ENCODE results near the gene CHD9NB. TPM values are rescaled to one million over a fixed set of nuclear protein-coding genes. Genes with fewer than 3 reads are reported as not detected.

The CHD9NB gene
- total and polyA plus RNA-seq, 10 of the 15 experiments (the other 5 are each of a cell fraction or from before 2014, with no cell fraction given) = 0.14 to 1.6 (median 0.73) TPM

GRCh38 chr16:53099318-53100130, 46.8 kb upstream of the CHD9NB start (continued):
- peak; percentile 9; the same call in 1 of the 2 replicates for TF ChIP-seq BACH1 (IDR thresholded peaks at IDR 0.05; ENCODE audit: borderline replicate concordance)
- no peak; the same call in 1 of the 2 replicates for TF ChIP-seq ASH2L (IDR thresholded peaks at IDR 0.05; ENCODE audit: borderline replicate concordance, low read depth)

- ChIA-PET SMC1A (ENCODE audit: uncharacterized antibody, unreplicated experiment) (interaction anchor here (1.0 to 11.1 kb wide), 12 partner anchors 8 to 110 kb away, joined by 4 to 270 read pairs (median 6); partner anchors contain the start of gene CHD9), POLR2A (interaction anchor here (0.7 to 6.8 kb wide), 7 partner anchors 8 to 39 kb away, joined by 3 to 142 read pairs (median 4); partner anchors contain the start of gene CHD9), CTCF (interaction anchor here (0.7 to 3.3 kb wide), 12 partner anchors 8 to 109 kb away, joined by 3 to 17 read pairs (median 7); partner anchors contain the start of gene CHD9), RAD21 (ENCODE audit: unreplicated experiment) (interaction anchor here (0.8 to 10.4 kb wide), 12 partner anchors 13 to 437 kb away, joined by 3 to 107 read pairs (median 9); partner anchors contain the start of gene CHD9)
- in situ Hi-C loops (cut with MboI) (loop anchor here (5.0 kb wide), 1 partner anchor 36 kb away; no protein-coding TSS in a partner anchor), intact Hi-C loops (cut with micrococcal nuclease; ENCODE audit: unreplicated experiment) (loop anchor here (1.0 kb wide), 2 partner anchors 32 to 37 kb away; no protein-coding TSS in a partner anchor)
- H3K9ac ChIP-seq (ENCODE audit: control insufficient read depth, insufficient read depth, low read length) = peak overlapping the region; percentile 76
- DNase-seq (ENCODE audit: low read depth, low spot score) = peak; percentile 66
- peak overlapping the region; percentile 70 for H3K4me2 ChIP-seq (ENCODE audit: control insufficient read depth, insufficient read depth)
- H3K27ac ChIP-seq (ENCODE audit: control insufficient read depth, insufficient read depth) = peak overlapping the region; percentile 96
- no peaks in the 10 kb centered on the region for H3K27me3 ChIP-seq (replicated peaks in 1 of 2; ENCODE audit: control insufficient read depth in 2 of 2, insufficient read depth in 2 of 2, low read length in 1 of 2)
- 0% methylated on average over 16 of the region's 16 CpGs for WGBS (ENCODE audit: insufficient coverage, insufficient replicate concordance, low lambda C conversion rate, missing lambda C conversion rate)
- FAIRE-seq = no peak
- peak overlapping the region; percentile 79 for H3K4me3 ChIP-seq
- BruUV-seq (replicated peaks) = TSS peak; percentile 89
- peak; percentile 81 for ATAC-seq
- H2AFZ ChIP-seq (ENCODE audit: control insufficient read depth, low read depth, low read length) = peak overlapping the region; percentile 63
- no peaks in the 10 kb centered on the region for H3K9me3 ChIP-seq (replicated peaks; ENCODE audit: control insufficient read depth, insufficient read depth, low read length)
- no peaks in the 10 kb centered on the region; a peak in 1 of 4 replicates for H3K36me3 ChIP-seq (ENCODE audit: control insufficient read depth in 2 of 2, insufficient read depth in 2 of 2, low read length in 1 of 2)
- no peaks in the 10 kb centered on the region for H4K20me1 ChIP-seq (ENCODE audit: control insufficient read depth, insufficient read depth)
- peaks cover 33% of the 10 kb centered on the region for H3K4me1 ChIP-seq (ENCODE audit: control insufficient read depth, insufficient read depth, low read length)
- peaks cover 57% of the 10 kb centered on the region for H3K79me2 ChIP-seq (ENCODE audit: control insufficient read depth, insufficient read depth, low read length)
- no peak for TF ChIP-seq WRNIP1 (IDR thresholded peaks at IDR 0.05; ENCODE audit: borderline replicate concordance, low read depth, low read length)
- no peak; the same call in 1 of the 2 replicates for TF ChIP-seq SMARCA5 (IDR thresholded peaks at IDR 0.05)
- peak in 1 of 2 experiments; percentile 80; a peak in 2 of 4 replicates for TF ChIP-seq ETV6 (conservative IDR thresholded peaks at IDR 0.05 in 1 of 2, IDR thresholded peaks at IDR 0.05 in 1 of 2; ENCODE audit: borderline replicate concordance in 1 of 2, low read depth in 1 of 2)
- no peak for TF ChIP-seq SREBF1 (IDR thresholded peaks at IDR 0.05; ENCODE audit: low read length)
- no peak; the same call in 1 of the 2 replicates for TF ChIP-seq RELB (IDR thresholded peaks at IDR 0.05; ENCODE audit: low read depth)
- no peak for TF ChIP-seq POLR2AphosphoS2 (IDR thresholded peaks at IDR 0.05; ENCODE audit: low read depth, low read length)
- TF ChIP-seq ZNF207 (IDR thresholded peaks at IDR 0.05; ENCODE audit: borderline replicate concordance) = no peak
- peak; percentile 29 for TF ChIP-seq KLF5 (IDR thresholded peaks at IDR 0.05; ENCODE audit: partially characterized antibody)
- TF ChIP-seq ZNF24 (IDR thresholded peaks at IDR 0.05) = no peak
- no peak; the same call in 1 of the 2 replicates for TF ChIP-seq CBX5 (IDR thresholded peaks at IDR 0.05; ENCODE audit: low read depth)
- TF ChIP-seq ESRRA (IDR thresholded peaks at IDR 0.05; ENCODE audit: low read length) = no peak
- no peak for TF ChIP-seq FOXK2 (IDR thresholded peaks at IDR 0.05)
- TF ChIP-seq ZNF384 (IDR thresholded peaks at IDR 0.05; ENCODE audit: borderline replicate concordance, low read depth, low read length) = no peak
- no peak for TF ChIP-seq SUZ12 (IDR thresholded peaks at IDR 0.05; ENCODE audit: unreplicated experiment)
- TF ChIP-seq ZNF274 (IDR thresholded peaks at IDR 0.05; ENCODE audit: insufficient read depth, insufficient read length) = no peak
- TF ChIP-seq NR2C1 (IDR thresholded peaks at IDR 0.05) = no peak
Measured at GRCh38 chr16:53098526-53099317, 46.0 kb upstream of the CHD9NB start.

Data from GM12878 (cell line).